Measurements from ENCODE around the gene ZNF225.

GRCh38 chr19:44149776-44150175, 36.6 kb downstream of the ZNF225 start:
- TF ChIP-seq CTCF (IDR thresholded peaks at IDR 0.05), result no peak
- no peak for TF ChIP-seq POLR2AphosphoS5 (IDR thresholded peaks at IDR 0.05; ENCODE audit: insufficient read depth in 1 of 2, low read depth in 1 of 2)
- no peak for TF ChIP-seq POLR2A (IDR thresholded peaks at IDR 0.05)
